SHP77 (cell line): ENCODE results near the gene PEX10.

Experiments used
- DNase-seq, 2 experiments: peaks; one replicate each; lab custom pipeline; 2025; lab: John Stamatoyannopoulos, UW

The PEX10 gene

GRCh38 chr1:2374252-2375155, 37.9 kb downstream of the PEX10 start:
- no peak for DNase-seq

GRCh38 chr1:2373551-2374251, 38.7 kb downstream of the PEX10 start:
- DNase-seq: no peak

- no peak for DNase-seq
These were observed 39.5 kb downstream of the PEX10 start for GRCh38 chr1:2372551-2373490.

- DNase-seq: no peak
These were observed 44.2 kb downstream of the PEX10 start for GRCh38 chr1:2368053-2368744.

- no peak for DNase-seq
These were observed 48.4 kb downstream of the PEX10 start for GRCh38 chr1:2363847-2364513.

- no peak for DNase-seq
These were observed 51.6 kb downstream of the PEX10 start for GRCh38 chr1:2360588-2361364.

- DNase-seq: no peak
These were observed 53.4 kb downstream of the PEX10 start for GRCh38 chr1:2358651-2359640.

GRCh38 chr1:2358072-2358471, 54.3 kb downstream of the PEX10 start:
- DNase-seq: no peak

GRCh38 chr1:2356911-2357845, 55.2 kb downstream of the PEX10 start:
- DNase-seq: no peak

GRCh38 chr1:2356401-2356800, 56.0 kb downstream of the PEX10 start:
- no peak for DNase-seq

- no peak for DNase-seq
These were observed 56.7 kb downstream of the PEX10 start for GRCh38 chr1:2355373-2356261.

- DNase-seq: no peak
These were observed 57.6 kb downstream of the PEX10 start for GRCh38 chr1:2354511-2355372.
